Measurements from ENCODE around the gene GALNT16.
"Not testable (repeated sequence)": the region's sequence is repeated elsewhere in the genome, so short reads cannot be mapped to it uniquely, and the experiment has no call there.

The GALNT16 gene

DNA sequence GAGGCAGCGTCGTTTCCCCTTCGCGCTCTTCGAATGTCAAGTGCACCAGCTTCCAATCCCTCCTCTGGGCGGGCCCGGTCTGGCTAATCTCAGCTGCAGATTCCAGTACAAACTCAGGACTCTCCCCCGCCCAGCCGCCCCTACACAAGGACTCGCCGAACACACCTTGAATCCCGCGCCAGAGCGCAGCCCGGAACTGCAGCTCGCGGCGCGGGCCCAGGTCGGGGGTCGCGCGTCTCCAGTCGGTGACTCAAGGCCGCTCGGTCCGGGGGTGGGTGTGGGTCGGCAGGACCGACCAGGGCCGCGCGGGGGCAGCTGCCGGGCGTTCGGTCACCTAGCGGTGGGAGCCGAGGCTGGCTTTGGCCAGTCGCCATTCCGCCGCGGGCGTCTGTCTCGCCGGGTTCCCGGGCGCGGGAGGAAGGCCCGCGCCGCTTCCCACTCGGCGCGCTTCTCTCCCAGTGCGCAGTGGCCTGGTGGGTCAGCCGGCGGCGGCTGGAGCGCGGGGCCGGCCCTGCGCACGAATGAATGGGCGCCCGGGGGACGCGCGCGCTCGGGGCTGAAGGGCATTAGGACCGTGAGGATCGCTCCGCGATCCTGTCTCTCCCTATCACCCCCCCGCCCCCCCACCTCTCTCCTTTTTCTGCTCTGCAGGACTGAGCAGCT is at the start of gene GALNT16:
GALNT16 (plus strand) TSS at position 632 of the 663 bp plus-strand sequence. CDS start 133 bp downstream, outside the sequence.
- no peak for DNase-seq (ENCODE audit: low read depth in 2 of 3, low spot score in 1 of 3)

DNA sequence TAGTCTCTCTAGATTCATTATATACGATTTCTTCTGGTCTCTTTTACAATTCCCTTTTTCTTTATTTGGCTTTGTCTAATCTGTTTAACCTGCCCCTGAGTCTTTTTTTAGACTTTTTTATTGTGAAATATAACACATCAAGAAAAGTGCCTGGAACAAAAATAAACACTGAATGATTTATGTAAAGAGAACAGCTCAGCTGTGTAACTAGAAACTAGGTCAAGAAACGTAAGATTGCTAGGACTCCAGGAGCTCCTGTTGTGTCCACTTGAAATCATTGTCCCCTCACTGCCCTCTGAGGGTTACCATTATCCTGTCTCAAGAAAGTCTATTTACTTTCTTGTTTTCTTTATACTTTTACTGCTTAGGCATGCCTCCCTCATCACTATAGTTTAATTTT is 45.6 kb upstream of the GALNT16 start:
- DNase-seq (ENCODE audit: low read depth in 2 of 3, low spot score in 1 of 3), result no peak

DNA sequence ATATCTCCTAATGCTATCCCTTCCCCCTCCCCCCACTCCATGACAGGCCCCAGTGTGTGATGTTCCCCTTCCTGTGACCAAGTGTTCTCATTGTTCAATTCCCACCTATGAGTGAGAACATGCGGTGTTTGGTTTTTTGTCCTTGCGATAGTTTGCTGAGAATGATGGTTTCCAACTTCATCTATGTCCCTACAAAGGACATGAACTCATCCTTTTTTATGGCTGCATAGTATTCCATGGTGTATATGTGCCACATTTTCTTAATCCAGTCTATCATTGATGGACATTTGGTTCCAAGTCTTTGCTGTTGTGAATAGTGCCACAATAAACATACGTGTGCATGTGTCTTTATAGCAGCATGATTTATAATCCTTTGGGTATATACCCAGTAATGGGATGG is 42.3 kb upstream of the GALNT16 start:
- DNase-seq (ENCODE audit: low read depth in 2 of 3, low spot score in 1 of 3), result not testable (repeated sequence)

DNA sequence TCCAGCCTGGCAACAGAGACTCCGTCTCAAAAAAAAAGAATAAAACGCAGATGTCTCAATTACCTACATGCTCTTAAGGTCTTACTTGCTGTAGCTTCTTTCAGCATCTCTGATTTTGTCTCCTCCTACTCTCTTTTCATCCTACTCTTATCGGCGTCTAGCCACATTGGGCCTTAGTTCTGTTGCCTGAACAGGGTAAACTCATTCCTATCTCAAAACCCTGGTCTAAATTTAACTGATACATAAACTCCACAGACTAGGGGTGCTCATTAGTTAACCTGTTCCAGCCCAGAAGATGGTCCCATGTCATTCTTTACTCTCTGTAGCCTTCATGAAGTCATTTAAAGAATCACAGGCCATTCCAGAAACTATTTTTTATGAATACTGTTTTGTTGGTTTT is 35.0 kb upstream of the GALNT16 start:
- no peak for DNase-seq (ENCODE audit: low read depth in 2 of 3, low spot score in 1 of 3)

DNA sequence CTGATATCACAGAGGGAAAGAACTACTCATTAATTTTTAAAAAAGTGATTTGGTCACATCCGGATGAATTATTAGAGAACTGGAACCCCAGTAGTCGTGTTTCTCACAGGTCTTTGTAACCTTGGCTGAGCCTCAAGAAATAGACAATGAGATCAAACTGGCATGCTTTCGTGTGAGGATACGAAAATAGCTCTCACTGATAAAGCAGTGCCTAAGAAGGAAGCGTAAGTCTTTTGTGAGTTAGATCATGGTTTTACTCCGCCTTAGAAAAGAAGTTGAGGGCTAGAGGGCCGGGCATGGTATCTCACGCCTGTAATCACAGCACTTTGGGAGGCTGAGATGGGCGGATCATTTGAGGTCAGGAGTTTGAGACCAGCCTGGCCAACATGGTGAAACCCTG is 33.8 kb upstream of the GALNT16 start:
- no peak for DNase-seq (ENCODE audit: low read depth in 2 of 3, low spot score in 1 of 3)

DNA sequence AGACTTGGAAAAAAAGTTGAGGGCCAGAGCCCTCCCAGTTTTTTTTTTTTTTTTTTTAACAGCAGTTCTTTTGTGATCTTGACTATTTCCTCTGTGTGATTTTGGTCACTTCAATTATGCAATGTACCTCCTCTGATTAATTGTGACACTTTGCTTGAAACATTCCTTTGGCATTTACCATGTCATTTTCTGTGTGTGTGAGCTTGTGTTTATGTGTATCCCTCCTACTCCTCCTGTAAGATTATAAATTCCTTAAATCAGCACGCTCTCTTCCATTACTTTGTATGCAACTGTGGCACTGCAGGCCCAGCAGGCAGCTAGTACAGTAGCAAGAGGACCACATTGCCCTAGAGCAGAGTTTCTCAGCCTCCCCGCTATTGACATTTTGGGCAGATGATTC is 33.2 kb upstream of the GALNT16 start:
- DNase-seq (ENCODE audit: low read depth in 2 of 3, low spot score in 1 of 3), result no peak

DNA sequence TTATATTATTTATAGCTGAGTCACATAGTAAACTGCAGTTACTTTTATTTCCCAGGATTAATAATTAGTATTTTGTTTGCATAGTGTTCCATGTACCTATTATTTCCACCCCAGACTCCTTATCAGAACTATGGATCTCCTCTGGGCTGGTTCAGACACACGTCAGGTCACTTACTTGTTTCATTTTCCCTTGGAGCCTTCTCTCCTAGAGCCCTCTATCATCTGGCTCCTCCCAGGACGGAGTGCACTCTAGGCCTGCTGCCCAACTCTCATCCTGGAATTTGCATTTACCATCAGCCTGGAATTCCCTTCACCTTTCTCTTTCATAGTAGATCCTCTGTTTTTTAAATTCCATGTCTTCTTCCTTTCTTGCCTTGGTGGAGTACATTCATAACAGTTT is 28.5 kb upstream of the GALNT16 start:
- DNase-seq (ENCODE audit: low read depth in 2 of 3, low spot score in 1 of 3), result no peak

DNA sequence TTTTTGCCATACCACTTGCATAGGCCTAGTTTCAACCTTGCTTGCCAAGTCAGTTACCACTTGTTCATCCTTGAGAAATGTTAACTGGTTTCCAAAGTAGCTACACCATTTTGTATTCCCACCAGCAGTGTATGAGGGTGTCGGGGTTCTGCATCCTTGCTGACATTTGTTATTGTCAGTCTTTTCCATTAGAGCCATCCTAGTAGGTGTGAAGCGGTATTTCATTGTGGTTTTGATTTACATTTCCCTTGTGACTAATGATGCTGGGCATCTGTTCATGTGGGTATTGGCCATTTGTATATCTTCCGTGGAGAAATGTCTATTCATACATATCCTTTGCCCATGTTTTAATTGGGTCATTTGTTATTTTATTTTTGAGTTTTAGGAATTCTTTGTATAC is 27.6 kb upstream of the GALNT16 start:
- DNase-seq (ENCODE audit: low read depth in 2 of 3, low spot score in 1 of 3), result no peak

DNA sequence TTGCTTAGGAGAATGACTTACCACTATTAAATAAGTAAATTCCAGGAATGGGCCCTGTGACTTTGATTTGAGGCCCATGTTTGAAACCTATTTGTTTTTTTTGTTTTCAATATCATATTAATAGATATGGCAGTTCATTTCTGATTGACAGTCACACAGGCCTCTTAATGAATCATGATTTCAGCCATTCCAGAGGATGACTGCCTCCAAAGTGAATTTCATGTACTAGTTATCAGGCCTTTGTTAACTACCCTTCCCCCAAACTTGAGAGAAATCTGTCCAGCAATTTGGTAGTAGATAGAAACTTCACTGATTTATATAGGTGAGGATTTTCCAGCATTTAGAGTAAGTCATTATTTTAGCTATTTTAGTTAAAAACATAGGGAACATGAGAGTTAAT is 25.9 kb upstream of the GALNT16 start:
- DNase-seq (ENCODE audit: low read depth in 2 of 3, low spot score in 1 of 3), result no peak

DNA sequence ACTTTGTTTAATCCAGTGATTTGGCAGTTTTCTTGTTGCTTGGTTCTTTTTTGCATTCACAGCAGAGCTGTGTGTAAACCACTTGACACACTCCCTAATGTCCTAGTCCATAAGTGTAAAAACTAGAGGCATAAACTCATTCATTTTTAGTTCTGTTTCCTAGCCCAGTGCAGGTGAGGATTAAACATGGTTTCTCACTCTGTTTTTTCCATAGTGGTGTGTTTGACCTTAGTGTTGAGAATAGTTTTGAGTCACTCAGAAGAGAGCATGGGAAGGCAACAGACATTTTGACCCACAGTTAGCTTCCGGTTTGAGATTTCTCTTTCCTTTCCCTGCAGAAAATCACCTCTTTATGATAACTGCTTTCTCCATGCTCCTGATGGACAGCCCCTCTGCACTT is 24.2 kb upstream of the GALNT16 start:
- no peak for DNase-seq (ENCODE audit: low read depth in 2 of 3, low spot score in 1 of 3)

DNA sequence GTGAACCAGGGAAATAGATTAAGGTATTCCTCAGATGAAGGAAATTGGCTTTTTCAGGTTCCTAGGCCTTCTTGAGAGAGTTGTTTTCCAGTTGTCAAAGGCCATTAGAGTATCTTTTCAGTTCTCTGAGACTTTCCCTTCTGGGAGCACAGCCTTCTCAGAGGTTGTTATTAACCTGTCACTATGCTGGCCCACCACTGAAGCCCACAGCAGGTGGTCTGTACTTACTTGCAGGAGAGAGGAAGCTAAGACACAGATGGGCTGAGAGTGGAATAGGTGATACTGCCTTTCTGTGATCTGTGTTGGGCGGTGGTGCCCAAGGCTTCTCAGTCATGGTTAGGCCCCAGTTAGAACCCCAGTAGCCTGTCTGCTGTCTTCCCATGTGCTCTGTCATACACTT is 22.8 kb upstream of the GALNT16 start:
- DNase-seq (ENCODE audit: low read depth in 2 of 3, low spot score in 1 of 3), result no peak

DNA sequence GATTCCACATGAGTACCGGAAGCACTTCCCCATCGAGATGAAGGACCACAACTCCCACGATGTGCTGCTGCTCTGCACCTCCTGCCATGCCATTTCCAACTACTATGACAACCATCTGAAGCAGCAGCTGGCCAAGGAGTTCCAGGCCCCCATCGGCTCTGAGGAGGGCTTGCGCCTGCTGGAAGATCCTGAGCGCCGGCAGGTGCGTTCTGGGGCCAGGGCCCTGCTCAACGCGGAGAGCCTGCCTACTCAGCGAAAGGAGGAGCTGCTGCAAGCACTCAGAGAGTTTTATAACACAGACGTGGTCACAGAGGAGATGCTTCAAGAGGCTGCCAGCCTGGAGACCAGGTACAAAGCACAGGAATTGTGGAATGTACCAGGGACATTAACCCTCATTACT is 22.4 kb upstream of the GALNT16 start:
- DNase-seq (ENCODE audit: low read depth in 2 of 3, low spot score in 1 of 3), result no peak

DNA sequence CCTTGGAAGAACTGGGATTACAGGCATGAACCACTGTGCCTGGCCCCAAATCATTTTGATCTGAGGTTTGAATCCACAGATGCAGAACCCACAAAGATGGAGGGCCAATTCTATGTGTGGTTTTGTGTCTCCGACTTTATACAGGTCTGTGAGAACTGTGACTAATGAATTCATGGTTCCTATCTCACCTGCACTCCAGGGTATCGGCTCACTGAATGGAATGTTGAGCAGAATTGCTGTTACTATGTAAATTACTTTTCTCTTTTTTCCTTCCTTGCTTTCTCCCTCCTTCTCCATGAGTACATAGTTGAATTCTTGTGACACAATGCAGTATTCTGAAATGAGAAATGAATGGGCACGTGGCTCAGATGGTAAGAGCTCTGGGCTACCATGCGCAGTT is 21.1 kb upstream of the GALNT16 start:
- DNase-seq (ENCODE audit: low read depth in 2 of 3, low spot score in 1 of 3), result no peak

DNA sequence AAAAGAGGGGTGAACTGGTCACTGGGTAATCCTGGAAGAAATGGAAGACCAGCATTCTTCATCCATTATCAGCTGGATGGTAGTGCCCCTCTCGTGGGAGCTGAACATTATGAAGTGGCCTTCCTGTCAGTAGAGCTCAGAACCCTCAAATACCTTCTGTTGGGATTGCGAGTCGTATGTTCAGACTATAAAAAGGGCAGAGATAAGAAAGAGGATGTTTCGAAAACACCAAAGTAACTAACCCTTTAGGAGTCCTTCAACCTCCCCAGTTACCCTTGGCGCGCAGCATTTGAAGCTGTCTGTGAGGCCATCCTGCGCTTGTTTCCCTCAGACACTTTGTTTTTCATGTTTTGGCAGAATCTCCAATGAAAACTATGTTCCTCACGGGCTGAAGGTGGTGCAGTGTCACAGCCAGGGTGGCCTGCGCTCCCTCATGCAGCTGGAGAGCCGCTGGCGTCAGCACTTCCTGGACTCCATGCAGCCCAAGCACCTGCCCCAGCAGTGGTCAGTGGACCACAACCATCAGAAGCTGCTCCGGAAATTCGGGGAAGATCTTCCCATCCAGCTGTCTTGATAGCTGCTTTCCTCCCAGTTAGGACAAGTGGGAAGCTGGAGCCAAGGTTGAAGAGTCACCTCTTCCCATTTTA is 19.3 kb upstream of the GALNT16 start:
- DNase-seq (ENCODE audit: low read depth in 2 of 3, low spot score in 1 of 3), result no peak

DNA sequence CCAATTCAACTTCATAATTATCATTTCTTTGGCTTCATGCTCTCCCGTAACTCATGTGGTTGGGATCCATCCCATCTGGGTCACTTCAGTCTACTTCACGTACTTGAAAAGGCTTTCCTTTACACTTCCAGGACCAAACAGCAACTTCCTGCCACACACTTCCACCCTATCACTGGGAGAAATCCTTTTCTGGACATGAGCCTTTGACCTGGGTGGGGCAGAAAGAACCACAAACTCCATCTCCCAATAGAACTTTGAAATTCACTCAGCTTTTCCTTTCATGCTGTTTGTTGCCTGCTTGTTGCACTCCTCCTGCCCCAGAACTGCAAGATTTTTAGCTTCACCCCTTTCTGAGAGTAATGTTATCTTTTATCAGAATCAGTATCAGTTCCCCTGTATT is 18.4 kb upstream of the GALNT16 start:
- no peak for DNase-seq (ENCODE audit: low read depth in 2 of 3, low spot score in 1 of 3)

DNA sequence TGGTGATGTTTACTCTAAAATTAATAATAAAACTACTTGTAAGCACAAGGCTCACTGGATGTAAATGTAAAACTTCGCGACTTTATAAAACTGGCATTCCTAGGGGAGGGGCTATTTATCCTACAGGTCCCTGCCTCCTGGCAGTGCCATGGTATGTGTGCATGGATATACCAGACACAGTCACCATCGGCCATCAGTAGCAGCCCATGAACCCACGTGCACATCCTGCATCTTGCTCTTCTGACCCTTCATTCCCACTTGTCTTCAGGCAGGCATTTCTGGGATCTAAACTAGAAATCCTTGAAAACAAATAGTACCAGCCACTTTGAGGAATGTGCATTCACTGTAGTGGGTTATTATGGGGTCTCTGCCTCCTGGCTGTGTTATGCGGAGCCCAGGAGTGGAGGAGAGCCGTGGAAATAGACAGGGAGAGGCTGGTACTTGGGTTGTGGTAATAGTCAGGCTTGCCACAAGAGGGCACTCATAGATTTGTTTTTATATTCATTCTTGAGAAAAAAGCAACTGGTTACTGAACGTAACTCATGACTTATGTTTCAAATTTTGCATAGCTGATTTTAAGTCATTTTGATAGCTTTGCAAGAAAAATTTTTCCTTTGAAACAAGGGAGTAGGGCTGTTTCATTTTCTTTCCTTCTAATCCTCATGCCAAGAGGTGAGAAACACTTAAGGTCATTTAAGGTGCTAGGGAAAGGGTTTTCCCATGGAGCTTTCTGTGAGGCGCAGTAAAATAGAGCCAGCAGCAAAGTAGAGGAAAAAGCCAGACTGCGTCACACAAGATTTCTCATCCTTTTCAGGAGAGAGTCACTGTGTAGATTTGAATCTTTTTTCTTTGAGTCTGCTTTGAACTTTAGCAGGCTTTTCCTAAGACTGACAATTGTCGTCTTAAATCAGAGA is 17.4 kb upstream of the GALNT16 start:
- DNase-seq (ENCODE audit: low read depth in 2 of 3, low spot score in 1 of 3), result peak; percentile 17 to 57 (median 21)

DNA sequence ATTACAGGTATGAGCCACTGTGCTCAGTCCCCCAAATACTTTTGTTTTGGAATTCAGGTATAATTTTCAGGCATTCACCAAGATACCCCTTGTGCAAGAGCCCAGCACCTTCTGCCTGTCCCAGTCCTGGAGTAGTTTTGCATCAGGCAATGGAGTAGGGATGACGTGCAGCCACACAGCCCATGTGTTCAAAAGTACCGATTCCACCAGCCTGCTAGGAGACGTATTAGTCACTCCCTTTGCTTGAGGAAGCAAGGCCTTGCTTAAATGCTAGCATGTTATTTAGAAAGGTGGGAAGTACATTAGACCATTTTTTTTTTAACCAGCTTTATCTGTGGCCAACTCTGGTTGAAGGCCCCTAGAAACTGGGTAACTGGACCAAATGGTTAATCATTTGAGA is 15.0 kb upstream of the GALNT16 start:
- DNase-seq (ENCODE audit: low read depth in 2 of 3, low spot score in 1 of 3), result no peak

DNA sequence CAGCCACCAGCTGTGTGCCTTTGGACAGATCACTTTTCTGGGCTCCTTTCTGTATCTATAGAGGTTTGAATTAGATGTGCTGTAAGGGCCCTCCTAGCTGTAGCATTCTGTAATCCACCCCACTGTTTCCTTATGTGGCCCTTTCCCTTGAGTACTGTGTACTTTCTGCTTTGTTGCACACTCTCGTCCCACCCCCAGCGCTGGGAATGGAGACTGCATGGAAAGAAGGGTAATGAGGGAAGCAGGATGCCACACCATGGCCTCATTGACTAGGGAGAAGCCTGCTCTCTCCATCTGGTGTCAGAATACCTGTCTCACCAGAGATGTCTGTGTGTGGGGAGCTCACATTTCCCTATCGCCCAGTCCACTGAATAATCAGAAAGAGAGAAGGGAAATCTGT is 13.6 kb upstream of the GALNT16 start:
- no peak for DNase-seq (ENCODE audit: low read depth in 2 of 3, low spot score in 1 of 3)

DNA sequence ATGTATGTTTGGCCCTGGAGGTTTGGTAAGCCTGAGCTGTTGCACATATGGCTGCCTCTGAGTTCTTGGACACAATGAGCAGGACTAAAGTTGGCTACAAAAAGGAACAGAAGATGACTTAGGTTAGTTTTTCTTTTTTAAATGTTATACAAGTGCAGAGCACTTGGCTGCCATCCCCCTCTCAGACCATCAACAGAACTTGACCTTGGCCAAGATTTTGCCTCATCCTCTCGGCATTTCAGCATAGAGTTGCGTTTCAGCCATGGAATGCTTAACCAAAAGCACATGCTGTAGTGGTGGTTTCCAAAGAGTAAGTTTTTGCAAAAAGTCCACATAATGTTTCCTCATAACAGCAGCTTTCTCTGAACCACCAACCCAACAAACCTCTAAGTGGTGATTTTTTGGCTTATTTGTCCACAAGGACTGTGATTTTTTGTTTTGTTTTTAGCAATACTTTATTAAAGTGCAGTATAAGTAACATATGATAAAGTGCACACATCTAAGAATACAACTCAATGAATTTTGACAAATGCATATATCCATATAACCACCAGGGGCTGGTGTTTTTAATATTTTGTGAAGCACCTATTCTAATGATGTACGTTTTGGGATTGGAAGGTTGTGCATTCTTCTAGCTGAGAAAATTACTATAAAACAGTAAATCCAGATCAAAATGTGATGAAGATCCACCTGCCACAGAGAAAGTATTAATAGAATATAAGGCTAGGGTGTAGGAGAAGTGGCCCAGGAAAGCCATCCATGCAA is 12.1 kb upstream of the GALNT16 start:
- DNase-seq (ENCODE audit: low read depth in 2 of 3, low spot score in 1 of 3), result no peak

DNA sequence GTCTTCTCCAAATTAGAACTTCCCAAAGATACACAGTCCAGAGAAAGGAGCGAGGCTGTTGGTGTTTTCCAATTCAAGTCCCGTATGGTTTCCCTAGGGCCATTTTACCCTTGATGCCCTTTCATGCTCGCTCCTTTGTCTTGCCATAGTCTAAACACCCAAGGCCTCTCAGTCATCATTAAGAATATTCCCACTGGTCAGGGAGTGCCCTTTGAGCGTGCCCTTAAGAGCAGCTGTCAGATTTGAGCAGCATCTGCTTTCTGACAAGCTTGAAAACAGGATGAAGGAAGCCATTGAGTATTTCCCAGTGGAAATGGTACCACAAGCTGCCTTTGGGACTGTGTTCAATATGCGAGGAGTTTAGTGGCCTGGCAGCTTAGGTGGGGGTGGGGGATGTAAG is 10.4 kb upstream of the GALNT16 start:
- DNase-seq (ENCODE audit: low read depth in 2 of 3, low spot score in 1 of 3), result no peak

DNA sequence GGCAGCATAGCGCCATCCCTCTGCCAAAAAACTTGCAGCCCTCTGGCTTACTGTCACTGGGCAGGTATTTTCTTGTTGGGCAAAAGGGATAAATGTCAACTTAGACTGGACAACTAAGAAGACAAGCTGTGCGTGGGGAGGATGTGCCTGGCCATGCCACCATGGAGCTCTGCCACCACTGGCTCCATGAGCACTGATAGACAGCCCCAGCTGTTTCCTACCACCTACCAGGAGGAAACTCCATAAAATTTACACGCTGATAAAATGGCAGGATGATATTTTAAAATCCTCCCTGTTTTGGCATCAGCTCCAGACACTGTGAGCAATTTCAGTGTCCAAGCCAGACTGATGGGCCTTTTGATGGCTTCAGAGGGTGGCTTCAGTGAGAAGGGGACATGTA is 7.1 kb upstream of the GALNT16 start:
- no peak for DNase-seq (ENCODE audit: low read depth in 2 of 3, low spot score in 1 of 3)

All from stimulated activated CD4-positive, alpha-beta T cell treated with anti-CD3 and anti-CD28 coated beads, Interleukin-12 subunit alpha, Interleukin-12 subunit beta, amount 100 ng/mL, for 48 hours (primary cell).